ENCODE data around the gene FGGY. TPM values are rescaled to one million over a fixed set of nuclear protein-coding genes. Genes with fewer than 3 reads are reported as not detected.

The FGGY gene
- total RNA-seq, 1 donor from 2014 or later = 9.0 TPM

- H3K4me3 Mint-ChIP-seq (ENCODE audit: unreplicated experiment) = no peak overlapping the region
- H3K9me3 Mint-ChIP-seq (ENCODE audit: low read depth) = no peaks in the 10 kb centered on the region
- DNase-seq (ENCODE audit: low spot score) = no peak
- H3K27ac Mint-ChIP-seq (ENCODE audit: unreplicated experiment) = no peak overlapping the region
- H3K4me1 Mint-ChIP-seq (ENCODE audit: low read depth) = peaks cover 15% of the 10 kb centered on the region
- no peaks in the 10 kb centered on the region for H3K36me3 Mint-ChIP-seq (ENCODE audit: low read depth)
- no peaks in the 10 kb centered on the region for H3K27me3 Mint-ChIP-seq (ENCODE audit: low read depth)
- TF ChIP-seq CTCF (IDR thresholded peaks at IDR 0.05) = no peak
These were observed 126.2 kb downstream of the FGGY start for GRCh38 chr1:59422921-59423575.

- Mint-ChIP-seq H3K27ac (ENCODE audit: unreplicated experiment) (peak overlapping the region; percentile 3), H3K4me3 (ENCODE audit: unreplicated experiment) (no peak overlapping the region)
These were observed 130.3 kb downstream of the FGGY start for GRCh38 chr1:59427155-59427554.

GRCh38 chr1:59427784-59428183 is 130.9 kb downstream of the FGGY start:
- H3K4me1 Mint-ChIP-seq (ENCODE audit: low read depth) = peaks cover 22% of the 10 kb centered on the region
- H3K9me3 Mint-ChIP-seq (ENCODE audit: low read depth) = no peaks in the 10 kb centered on the region
- no peak overlapping the region for H3K27ac Mint-ChIP-seq (ENCODE audit: unreplicated experiment)
- no peak overlapping the region for H3K4me3 Mint-ChIP-seq (ENCODE audit: unreplicated experiment)
- no peak for DNase-seq (ENCODE audit: low spot score)
- no peaks in the 10 kb centered on the region for H3K36me3 Mint-ChIP-seq (ENCODE audit: low read depth)
- no peaks in the 10 kb centered on the region for H3K27me3 Mint-ChIP-seq (ENCODE audit: low read depth)
- no peak for TF ChIP-seq CTCF (IDR thresholded peaks at IDR 0.05)

More at GRCh38 chr1:59427155-59427554, 130.3 kb downstream of the FGGY start:
- Mint-ChIP-seq H3K4me1 (ENCODE audit: low read depth) (peaks cover 16% of the 10 kb centered on the region), H3K9me3 (ENCODE audit: low read depth) (no peaks in the 10 kb centered on the region), H3K27me3 (ENCODE audit: low read depth) (no peaks in the 10 kb centered on the region), H3K36me3 (ENCODE audit: low read depth) (no peaks in the 10 kb centered on the region)
- no peak for TF ChIP-seq CTCF (IDR thresholded peaks at IDR 0.05)
- DNase-seq (ENCODE audit: low spot score) = no peak

GRCh38 chr1:59428828-59429227 is 131.9 kb downstream of the FGGY start:
- Mint-ChIP-seq H3K4me3 (ENCODE audit: unreplicated experiment) (no peak overlapping the region), H3K4me1 (ENCODE audit: low read depth) (peaks cover 28% of the 10 kb centered on the region), H3K27ac (ENCODE audit: unreplicated experiment) (no peak overlapping the region), H3K27me3 (ENCODE audit: low read depth) (no peaks in the 10 kb centered on the region), H3K9me3 (ENCODE audit: low read depth) (no peaks in the 10 kb centered on the region), H3K36me3 (ENCODE audit: low read depth) (no peaks in the 10 kb centered on the region)
- DNase-seq (ENCODE audit: low spot score) = no peak
- no peak for TF ChIP-seq CTCF (IDR thresholded peaks at IDR 0.05)

GRCh38 chr1:59429656-59430055 is 132.8 kb downstream of the FGGY start:
- Mint-ChIP-seq H3K9me3 (ENCODE audit: low read depth) (no peaks in the 10 kb centered on the region), H3K4me1 (ENCODE audit: low read depth) (peaks cover 37% of the 10 kb centered on the region), H3K4me3 (ENCODE audit: unreplicated experiment) (no peak overlapping the region), H3K36me3 (ENCODE audit: low read depth) (no peaks in the 10 kb centered on the region), H3K27ac (ENCODE audit: unreplicated experiment) (no peak overlapping the region), H3K27me3 (ENCODE audit: low read depth) (no peaks in the 10 kb centered on the region)
- DNase-seq (ENCODE audit: low spot score) = no peak
- TF ChIP-seq CTCF (IDR thresholded peaks at IDR 0.05) = no peak

Data from chondrocyte (in vitro differentiated cells).